ENCODE results near the gene MTFMT.

DNA sequence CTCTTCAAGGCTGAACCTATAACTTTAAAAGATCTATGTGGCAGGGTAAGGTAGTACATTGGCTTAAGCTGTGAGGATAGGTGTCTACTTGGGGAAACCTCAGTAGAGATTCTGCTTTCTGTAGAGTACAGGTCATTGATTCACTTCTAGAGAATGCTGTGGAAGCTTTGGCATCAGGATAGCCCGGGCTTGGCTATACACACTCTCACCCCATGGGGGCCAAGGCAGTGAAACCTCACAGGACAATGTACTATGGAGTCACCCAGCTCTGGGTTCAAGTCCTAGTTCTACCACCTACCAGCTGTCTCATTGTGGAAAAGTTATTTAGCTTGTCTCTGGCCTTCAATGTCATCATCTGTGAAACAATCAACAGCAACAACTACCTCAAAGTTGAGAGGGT, 9.0 kb downstream of the MTFMT start:
- TF ChIP-seq, protein P1, sequence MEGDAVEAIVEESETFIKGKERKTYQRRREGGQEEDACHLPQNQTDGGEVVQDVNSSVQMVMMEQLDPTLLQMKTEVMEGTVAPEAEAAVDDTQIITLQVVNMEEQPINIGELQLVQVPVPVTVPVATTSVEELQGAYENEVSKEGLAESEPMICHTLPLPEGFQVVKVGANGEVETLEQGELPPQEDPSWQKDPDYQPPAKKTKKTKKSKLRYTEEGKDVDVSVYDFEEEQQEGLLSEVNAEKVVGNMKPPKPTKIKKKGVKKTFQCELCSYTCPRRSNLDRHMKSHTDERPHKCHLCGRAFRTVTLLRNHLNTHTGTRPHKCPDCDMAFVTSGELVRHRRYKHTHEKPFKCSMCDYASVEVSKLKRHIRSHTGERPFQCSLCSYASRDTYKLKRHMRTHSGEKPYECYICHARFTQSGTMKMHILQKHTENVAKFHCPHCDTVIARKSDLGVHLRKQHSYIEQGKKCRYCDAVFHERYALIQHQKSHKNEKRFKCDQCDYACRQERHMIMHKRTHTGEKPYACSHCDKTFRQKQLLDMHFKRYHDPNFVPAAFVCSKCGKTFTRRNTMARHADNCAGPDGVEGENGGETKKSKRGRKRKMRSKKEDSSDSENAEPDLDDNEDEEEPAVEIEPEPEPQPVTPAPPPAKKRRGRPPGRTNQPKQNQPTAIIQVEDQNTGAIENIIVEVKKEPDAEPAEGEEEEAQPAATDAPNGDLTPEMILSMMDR (IDR thresholded peaks at IDR 0.05), result no peak
- no peak for TF ChIP-seq EZH2phosphoT487 (IDR thresholded peaks at IDR 0.05)
